MM.1S (cell line): ENCODE results near the gene PCYT2.

ENCODE experiments used
- DNase-seq: peaks from one replicate; pipeline ENCODE4 v3.0.0-alpha.2; 2015
- H2AFZ ChIP-seq: fragments of 300-600 bp; sonication (generic); 2 replicates; pipeline ENCODE4 v1.6.0; 2016; ENCODE audit warnings: antibody characterized with exemption, low read length
- H3F3A ChIP-seq: fragments of 300-600 bp; sonication (generic); 2 replicates; pipeline ENCODE4 v1.6.1; 2016; ENCODE audit warnings: mild to moderate bottlenecking, antibody characterized with exemption, low read length, moderate library complexity, mixed read lengths; ENCODE audit not compliant: insufficient read depth
- H3K27ac ChIP-seq: fragments of 300-600 bp; sonication (generic); 2 replicates; pipeline ENCODE4 v1.5.1; 2016; ENCODE audit warnings: mild to moderate bottlenecking, low read length
- H3K27me3 ChIP-seq: fragments of 300-600 bp; sonication (generic); replicated peaks from 2 replicates; pipeline ENCODE4 v1.6.0; 2016; ENCODE audit warnings: low read length; ENCODE audit not compliant: insufficient read depth
- H3K36me3 ChIP-seq: fragments of 300-600 bp; sonication (generic); replicated peaks from 2 replicates; pipeline ENCODE4 v1.6.1; 2016; ENCODE audit warnings: mild to moderate bottlenecking, low read length, mixed read lengths; ENCODE audit not compliant: insufficient read depth
- H3K4me1 ChIP-seq: fragments of 300-600 bp; sonication (generic); 2 replicates; pipeline ENCODE4 v1.6.1; 2016; ENCODE audit warnings: low read length, mixed read lengths
- H3K4me2 ChIP-seq: fragments of 300-600 bp; sonication (generic); 2 replicates; pipeline ENCODE4 v1.6.0; 2016; ENCODE audit warnings: low read depth, low read length
- H3K4me3 ChIP-seq: fragments of 300-600 bp; sonication (generic); 2 replicates; pipeline ENCODE4 v1.5.1; 2016; ENCODE audit warnings: low read length, mixed read lengths
- H3K79me2 ChIP-seq: fragments of 300-600 bp; sonication (generic); 2 replicates; pipeline ENCODE4 v1.6.1; 2016; ENCODE audit warnings: mixed run types, low read length, mixed read lengths
- H3K9ac ChIP-seq: fragments of 300-600 bp; sonication (generic); 2 replicates; pipeline ENCODE4 v1.6.1; 2016; ENCODE audit warnings: low read length, mixed read lengths
- H3K9me2 ChIP-seq: fragments of 300-600 bp; sonication (generic); replicated peaks from 2 replicates; pipeline ENCODE4 v1.6.1; 2016; ENCODE audit warnings: mild to moderate bottlenecking, low read length, mixed read lengths; ENCODE audit not compliant: insufficient read depth
- H3K9me3 ChIP-seq: fragments of 300-600 bp; sonication (generic); replicated peaks from 2 replicates; pipeline ENCODE4 v1.6.1; 2016; ENCODE audit warnings: mild to moderate bottlenecking, low read length, mixed read lengths; ENCODE audit not compliant: insufficient read depth
- H4K20me1 ChIP-seq: fragments of 300-600 bp; sonication (generic); 2 replicates; pipeline ENCODE4 v1.6.1; 2016; ENCODE audit warnings: mild to moderate bottlenecking, low read length, moderate library complexity, mixed read lengths; ENCODE audit not compliant: insufficient read depth
- EZH2 ChIP-seq: fragments of 300-600 bp; sonication (generic); optimal IDR thresholded peaks from 2 replicates; pipeline ENCODE3; 2017; ENCODE audit warnings: low read depth, mild to moderate bottlenecking, antibody characterized with exemption, low read length, mixed read lengths
- EZH2phosphoT487 ChIP-seq: fragments of 300-600 bp; sonication (generic); IDR thresholded peaks from 2 replicates; pipeline ENCODE4 v1.6.1; 2018; ENCODE audit warnings: antibody characterized with exemption, low read length
- TF ChIP-seq, protein P1 (sequence below): fragments of 300-600 bp; sonication (generic); IDR thresholded peaks from 2 replicates; pipeline ENCODE4 v1.5.1; 2016; ENCODE audit warnings: antibody characterized with exemption, low read length, mixed read lengths

Gene PCYT2

DNA sequence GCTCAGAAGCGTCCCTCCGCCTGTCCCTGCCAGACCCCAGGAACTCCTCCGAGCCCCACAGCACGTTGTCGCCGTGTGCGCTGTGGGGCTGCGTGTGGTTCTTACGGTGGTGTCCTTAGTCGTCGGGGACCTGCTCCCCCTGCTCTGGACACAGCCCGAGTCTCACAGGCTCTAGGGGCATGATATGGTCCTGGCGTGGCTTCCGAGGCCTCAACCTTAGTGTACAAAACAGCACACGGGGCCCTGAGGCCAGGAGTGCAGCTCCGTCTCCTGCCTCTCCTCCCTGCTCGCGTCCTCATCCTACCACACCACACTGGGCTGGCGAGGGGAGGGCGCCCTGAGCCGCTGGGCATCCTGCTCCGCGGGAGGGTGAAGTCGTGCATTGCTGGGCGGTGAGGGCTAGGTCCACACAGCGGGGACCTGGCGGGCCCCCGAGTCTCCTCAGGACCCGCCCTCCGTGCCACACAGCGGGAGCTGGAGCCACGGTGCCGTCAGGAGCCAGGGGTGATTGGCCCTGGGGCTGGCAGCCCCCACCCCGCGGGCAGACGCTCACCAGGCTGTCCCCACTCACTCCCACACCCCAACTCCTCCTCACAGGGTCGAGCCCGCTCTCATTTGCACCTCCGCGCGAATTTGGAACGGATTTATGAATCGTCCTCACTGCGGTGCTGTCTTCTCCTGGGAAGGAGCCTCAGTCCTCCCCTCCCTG is 17.5 kb upstream of the PCYT2 start:
- H3F3A ChIP-seq = peaks cover 23% of the 10 kb centered on the region
- TF ChIP-seq EZH2phosphoT487 = no peak
- peaks cover 21% of the 10 kb centered on the region for H3K4me1 ChIP-seq
- H3K79me2 ChIP-seq = peaks cover 41% of the 10 kb centered on the region
- H3K9me3 ChIP-seq = no peaks in the 10 kb centered on the region
- H3K4me2 ChIP-seq = peak overlapping the region; percentile 99
- peak overlapping the region; percentile 74 for H2AFZ ChIP-seq
- no peaks in the 10 kb centered on the region for H3K9me2 ChIP-seq
- H3K27me3 ChIP-seq = no peaks in the 10 kb centered on the region
- 0 out of 2 replicates have a peak, but pooled peaks cover 3% of the 10 kb centered on the region for H4K20me1 ChIP-seq
- peak overlapping the region; percentile 62; the same call in 1 of the 2 replicates for H3K9ac ChIP-seq
- no peak overlapping the region for H3K27ac ChIP-seq
- DNase-seq = no peak
- peak overlapping the region; percentile 85 for H3K4me3 ChIP-seq
- no peaks in the 10 kb centered on the region for H3K36me3 ChIP-seq

DNA sequence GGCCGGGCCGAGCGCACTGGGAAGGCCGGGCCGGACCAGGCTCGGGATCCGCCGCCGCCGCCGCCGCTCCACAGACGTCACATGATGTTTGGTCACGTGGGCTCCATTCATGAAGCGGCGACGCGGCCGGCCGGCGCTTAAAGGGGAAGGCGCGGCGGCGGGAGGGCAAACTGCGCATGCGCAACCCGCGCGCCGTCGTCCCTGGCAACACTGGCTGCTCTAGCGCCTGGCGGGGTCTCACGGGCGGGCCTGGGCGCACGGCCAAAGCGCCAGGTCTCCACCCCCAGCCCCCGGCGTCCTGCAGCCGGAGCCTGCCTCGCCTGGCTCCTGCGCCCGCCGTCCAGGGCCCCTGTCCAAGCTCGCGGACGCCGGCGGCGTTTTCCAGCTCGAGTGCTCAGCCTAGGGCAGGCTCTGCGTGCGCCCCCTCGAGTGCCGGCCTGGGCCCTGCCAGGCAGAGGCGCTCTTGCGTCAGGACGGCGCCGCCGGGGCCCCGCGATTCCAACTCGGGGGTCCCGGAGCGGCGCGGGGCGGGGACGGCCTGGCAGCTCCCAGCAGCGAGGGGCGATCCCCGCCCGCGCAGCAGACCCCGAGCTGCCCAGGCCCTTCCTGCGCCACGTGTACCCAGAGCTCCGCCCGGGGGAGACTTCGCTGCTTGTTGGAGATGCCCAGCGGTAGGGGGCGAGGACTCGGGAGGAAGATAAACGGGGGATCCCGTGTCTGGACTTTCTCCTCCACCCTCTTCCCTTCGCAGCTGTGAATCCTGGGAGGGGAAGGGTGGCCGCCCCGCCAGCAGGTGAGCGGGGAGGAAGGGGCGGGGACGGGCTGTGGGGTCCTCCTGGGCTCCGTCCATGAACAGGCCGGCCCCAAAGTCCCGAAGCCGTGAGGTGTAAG is 16.7 kb upstream of the PCYT2 start, which contains the start of gene MAFG:
Gene MAFG, minus strand, starts transcription at position 83 of the 891 bp plus-strand sequence. CDS start 4,550 bp downstream, outside the sequence.
- Histone ChIP-seq H3F3A (peaks cover 23% of the 10 kb centered on the region), H3K9me3 (no peaks in the 10 kb centered on the region), H3K9me2 (no peaks in the 10 kb centered on the region), H3K9ac (peak within 1 kb of the TSS; percentile 74), H2AFZ (peak within 1 kb of the TSS; percentile 74), H3K79me2 (peaks cover 49% of the 10 kb centered on the region), H3K4me2 (peak within 1 kb of the TSS; percentile 99), H4K20me1 (0 out of 2 replicates have a peak, but pooled peaks cover 3% of the 10 kb centered on the region), H3K27ac (peak within 1 kb of the TSS; percentile 56), H3K4me1 (peaks cover 21% of the 10 kb centered on the region), H3K4me3 (peak within 1 kb of the TSS; percentile 85), H3K36me3 (no peaks in the 10 kb centered on the region), H3K27me3 (no peaks in the 10 kb centered on the region)
- TF ChIP-seq EZH2 (no peak), EZH2phosphoT487 (no peak)
- TF ChIP-seq, protein P1, sequence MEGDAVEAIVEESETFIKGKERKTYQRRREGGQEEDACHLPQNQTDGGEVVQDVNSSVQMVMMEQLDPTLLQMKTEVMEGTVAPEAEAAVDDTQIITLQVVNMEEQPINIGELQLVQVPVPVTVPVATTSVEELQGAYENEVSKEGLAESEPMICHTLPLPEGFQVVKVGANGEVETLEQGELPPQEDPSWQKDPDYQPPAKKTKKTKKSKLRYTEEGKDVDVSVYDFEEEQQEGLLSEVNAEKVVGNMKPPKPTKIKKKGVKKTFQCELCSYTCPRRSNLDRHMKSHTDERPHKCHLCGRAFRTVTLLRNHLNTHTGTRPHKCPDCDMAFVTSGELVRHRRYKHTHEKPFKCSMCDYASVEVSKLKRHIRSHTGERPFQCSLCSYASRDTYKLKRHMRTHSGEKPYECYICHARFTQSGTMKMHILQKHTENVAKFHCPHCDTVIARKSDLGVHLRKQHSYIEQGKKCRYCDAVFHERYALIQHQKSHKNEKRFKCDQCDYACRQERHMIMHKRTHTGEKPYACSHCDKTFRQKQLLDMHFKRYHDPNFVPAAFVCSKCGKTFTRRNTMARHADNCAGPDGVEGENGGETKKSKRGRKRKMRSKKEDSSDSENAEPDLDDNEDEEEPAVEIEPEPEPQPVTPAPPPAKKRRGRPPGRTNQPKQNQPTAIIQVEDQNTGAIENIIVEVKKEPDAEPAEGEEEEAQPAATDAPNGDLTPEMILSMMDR = peak; percentile 51
- peak; percentile 94 for DNase-seq

DNA sequence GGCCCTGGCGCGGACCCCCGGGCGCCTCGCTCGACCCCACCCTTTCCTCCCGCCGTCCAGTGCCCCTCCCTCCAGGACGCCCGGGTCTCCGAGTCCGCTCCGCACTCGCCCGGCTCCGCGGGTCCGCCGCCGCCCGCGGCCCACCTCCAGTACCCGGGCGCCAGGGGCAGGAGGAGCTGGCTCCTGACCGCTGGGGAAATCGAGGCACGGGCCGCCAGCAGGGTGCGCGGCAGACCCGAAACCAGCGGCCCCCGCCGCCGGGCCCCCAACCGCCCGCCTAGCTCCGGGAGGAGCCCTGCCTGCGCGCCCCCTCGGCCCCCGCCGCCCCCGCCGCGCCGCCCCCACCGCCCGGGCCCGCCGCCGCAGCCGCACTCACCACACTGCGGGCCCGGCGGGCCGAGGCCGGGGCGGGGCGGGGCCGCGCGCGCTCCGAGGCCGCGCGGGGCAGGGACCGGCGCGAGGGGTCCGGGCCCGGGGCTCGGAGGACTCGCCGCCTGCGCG is 16.0 kb upstream of the PCYT2 start:
- H3F3A ChIP-seq = peaks cover 23% of the 10 kb centered on the region
- H3K27ac ChIP-seq = peak overlapping the region; percentile 56
- no peaks in the 10 kb centered on the region for H3K27me3 ChIP-seq
- no peak for DNase-seq
- H3K9me3 ChIP-seq = no peaks in the 10 kb centered on the region
- H3K4me2 ChIP-seq = peak overlapping the region; percentile 95; the same call in 1 of the 2 replicates
- H2AFZ ChIP-seq = no peak overlapping the region
- H3K9ac ChIP-seq = peak overlapping the region; percentile 74
- H3K9me2 ChIP-seq = no peaks in the 10 kb centered on the region
- TF ChIP-seq, protein P1 = no peak
- TF ChIP-seq EZH2phosphoT487 (no peak), EZH2 (no peak)
- 0 out of 2 replicates have a peak, but pooled peaks cover 3% of the 10 kb centered on the region for H4K20me1 ChIP-seq
- peaks cover 56% of the 10 kb centered on the region for H3K79me2 ChIP-seq
- peak overlapping the region; percentile 72 for H3K4me3 ChIP-seq
- no peaks in the 10 kb centered on the region for H3K36me3 ChIP-seq
- H3K4me1 ChIP-seq = peaks cover 21% of the 10 kb centered on the region
